GM23338 (cell line): Measurements from ENCODE around the gene PDLIM5.

Experiments
- CTCF ChIP-seq, 2 experiments: fragments of 200-600 bp in 1 of 2; sonication (generic) in 1 of 2; conservative IDR thresholded peaks; 2 replicates each; pipeline versions ENCODE4 v1.5.1 to v1.6.1; 2016 to 2017; ENCODE audit warnings: antibody characterized with exemption in 2 of 2, low read depth in 2 of 2, mild to moderate bottlenecking in 2 of 2, moderate library complexity in 1 of 2
- EZH2 ChIP-seq: fragments of 200-600 bp; sonication (generic); IDR thresholded peaks from one replicate; pipeline ENCODE4 v1.8.0; 2017; ENCODE audit warnings: antibody characterized with exemption, mild to moderate bottlenecking, low read depth; ENCODE audit not compliant: unreplicated experiment
- POLR2AphosphoS5 ChIP-seq: IDR thresholded peaks from 2 replicates; pipeline ENCODE4 v1.6.1; 2016; ENCODE audit warnings: antibody characterized with exemption, low read depth

GRCh38 chr4:94413085-94413840 is 38.5 kb upstream of the PDLIM5 start:
- no peak for TF ChIP-seq POLR2AphosphoS5
- no peak for TF ChIP-seq CTCF (conservative IDR thresholded peaks at IDR 0.05; ENCODE audit: low read depth in 2 of 2)
- TF ChIP-seq EZH2: no peak
